ENCODE results near the gene DNAJC15.

The DNAJC15 gene

DNA sequence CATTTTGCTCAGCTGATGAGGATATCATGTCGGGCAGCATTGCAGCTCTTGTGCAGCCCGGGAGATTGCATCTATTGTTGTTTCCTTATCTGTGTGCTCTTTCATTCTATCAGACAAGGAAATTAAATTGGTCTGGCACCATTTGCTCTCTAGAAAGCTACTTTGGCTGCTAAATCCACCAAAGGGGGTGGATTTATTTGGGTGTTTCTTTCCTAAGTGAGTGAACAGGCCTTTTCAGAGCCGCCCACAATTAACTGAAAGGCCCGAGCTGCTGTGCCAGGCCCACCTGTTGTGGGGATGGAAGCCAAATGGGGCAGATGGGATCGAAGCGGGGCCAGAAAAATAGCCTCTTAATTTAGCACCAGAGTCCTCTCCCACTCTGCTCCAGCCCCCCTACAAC lies 99.4 kb downstream of the DNAJC15 start:
- DNase-seq (ENCODE audit: extremely low read depth in 1 of 2, low read depth in 1 of 2), result no peak

DNA sequence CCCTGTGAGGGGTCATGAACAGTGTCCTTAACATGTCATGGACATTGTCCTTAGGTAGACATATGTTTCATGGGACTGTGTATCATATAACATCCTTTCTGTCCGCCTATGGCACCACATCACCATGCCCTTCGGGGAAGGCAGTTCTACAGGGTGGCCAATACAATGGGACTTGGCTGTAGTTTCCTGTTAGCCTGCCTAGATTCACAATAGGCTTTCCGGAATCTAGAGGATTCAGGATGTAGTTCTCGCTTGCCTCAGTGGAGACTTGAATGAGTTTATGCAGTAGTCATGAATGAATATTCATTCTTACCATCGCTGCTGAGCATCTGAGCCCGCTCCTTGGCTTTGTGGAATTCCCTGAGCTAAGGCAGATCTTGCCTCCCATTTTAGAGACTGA lies 100.5 kb downstream of the DNAJC15 start:
- DNase-seq (ENCODE audit: extremely low read depth in 1 of 2, low read depth in 1 of 2), result no peak

DNA sequence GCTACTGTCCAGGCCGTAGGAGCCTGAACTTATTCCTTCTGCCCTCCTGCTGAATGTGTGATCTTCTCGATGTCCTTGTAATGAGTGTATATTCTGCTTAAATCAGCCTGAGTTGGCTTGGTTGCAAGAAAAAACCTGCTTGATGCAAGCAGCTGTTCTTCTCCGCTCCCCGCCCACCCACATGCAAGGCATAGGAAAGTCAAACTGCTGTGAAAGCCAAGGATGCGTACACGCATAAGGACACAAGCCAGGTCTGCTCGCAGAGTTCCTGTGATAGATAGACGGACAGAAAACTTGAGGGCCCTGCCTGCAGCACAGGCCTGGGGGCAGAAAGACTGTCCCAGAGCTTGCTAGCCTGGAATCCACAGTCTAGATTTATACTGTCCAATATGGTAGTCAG lies 101.1 kb downstream of the DNAJC15 start:
- no peak for DNase-seq (ENCODE audit: extremely low read depth in 1 of 2, low read depth in 1 of 2)

DNA sequence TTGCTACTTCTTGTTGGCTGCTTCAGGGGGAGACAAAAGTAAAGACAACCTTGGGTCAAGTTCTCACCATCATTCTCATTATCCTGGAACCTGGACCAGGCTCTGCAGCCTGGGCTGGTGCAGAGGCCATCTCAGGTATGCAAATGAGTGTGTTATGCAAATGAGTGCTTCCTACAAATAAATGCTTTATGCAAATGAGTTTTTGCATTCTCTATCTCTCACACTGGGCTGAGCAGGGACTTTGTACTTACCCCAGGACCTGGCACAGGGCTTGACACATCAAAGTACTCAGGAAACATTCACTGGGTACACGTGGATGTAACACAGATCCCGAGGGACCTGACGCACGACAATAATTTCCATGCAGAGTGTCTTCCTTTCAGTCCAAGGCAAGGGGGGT lies 103.0 kb downstream of the DNAJC15 start:
- no peak for DNase-seq (ENCODE audit: extremely low read depth in 1 of 2, low read depth in 1 of 2)

- DNase-seq (ENCODE audit: extremely low read depth in 1 of 2, low read depth in 1 of 2), result no peak
Measured at GRCh38 chr13:43127103-43127798, 103.9 kb downstream of the DNAJC15 start.

- DNase-seq (ENCODE audit: extremely low read depth in 1 of 2, low read depth in 1 of 2), result no peak
Measured at GRCh38 chr13:43127827-43128226, 104.4 kb downstream of the DNAJC15 start.

DNA sequence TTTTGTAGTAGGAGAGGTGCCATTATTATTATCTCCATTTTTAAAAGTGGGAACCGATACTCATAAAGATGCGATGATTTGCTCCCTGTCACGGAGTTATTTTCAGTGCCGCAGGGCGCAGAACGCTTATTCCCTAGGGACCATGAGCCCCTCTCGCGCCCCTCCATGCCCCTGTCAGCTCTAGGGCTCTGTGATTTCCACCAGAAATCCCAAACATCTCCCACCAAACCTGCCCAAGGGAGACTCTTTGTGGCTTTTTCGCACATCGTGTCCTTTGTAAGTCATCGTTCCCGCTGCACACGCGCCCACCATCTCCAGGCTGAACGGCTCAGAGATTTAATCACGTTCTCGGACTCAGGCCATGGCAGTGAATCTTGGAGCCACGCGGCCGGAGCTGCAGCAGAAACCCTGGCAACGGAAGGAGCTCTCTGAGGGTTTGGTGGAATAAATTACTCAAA lies 105.1 kb downstream of the DNAJC15 start:
- no peak for DNase-seq (ENCODE audit: extremely low read depth in 1 of 2, low read depth in 1 of 2)

DNA sequence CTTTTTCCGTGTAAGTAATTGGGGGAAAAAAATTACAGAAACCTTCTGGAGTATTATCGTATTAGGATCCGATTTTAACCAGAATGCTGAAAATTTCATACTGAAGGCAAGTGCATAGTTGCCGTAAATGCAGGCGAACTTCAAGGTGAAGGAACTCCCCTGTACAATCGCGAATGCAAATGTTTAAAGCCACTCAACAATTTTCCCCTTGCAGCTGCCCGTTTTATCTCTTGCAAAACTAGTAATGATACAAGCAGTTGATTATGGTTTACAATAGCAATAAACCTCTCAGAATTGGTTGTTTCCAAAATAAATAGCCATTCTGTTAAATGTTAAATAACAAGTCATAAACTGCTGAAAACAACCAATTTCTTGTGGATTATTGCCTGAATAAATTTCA lies 105.7 kb downstream of the DNAJC15 start:
- DNase-seq (ENCODE audit: extremely low read depth in 1 of 2, low read depth in 1 of 2), result no peak

DNA sequence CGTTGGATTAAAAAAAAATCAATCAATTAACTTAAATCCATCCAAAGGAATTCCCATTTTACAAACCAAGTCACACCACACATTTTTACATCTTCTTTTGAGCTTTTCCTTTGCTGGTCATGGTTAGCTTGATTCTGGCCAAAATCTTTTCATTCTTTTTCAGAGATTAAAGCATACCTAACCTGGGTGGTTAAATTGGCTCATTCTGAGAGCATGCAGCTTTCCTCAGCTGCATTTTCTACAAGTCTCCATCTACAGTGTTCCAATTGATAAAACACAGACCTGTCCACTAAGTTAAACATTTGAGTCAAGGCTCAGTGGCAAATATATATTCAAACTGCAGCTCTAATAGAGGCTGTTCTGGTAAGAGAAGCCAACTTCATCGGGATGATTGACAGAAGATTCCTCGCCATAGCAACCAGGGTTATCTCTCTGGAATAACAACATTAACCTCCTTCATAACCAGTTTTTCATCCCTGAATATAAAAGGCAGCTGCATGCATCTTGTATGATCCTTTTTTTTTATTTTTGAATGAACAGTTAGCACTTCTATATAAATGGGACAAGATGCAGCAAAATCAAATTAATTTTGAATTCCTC lies 106.2 kb downstream of the DNAJC15 start:
- no peak for DNase-seq (ENCODE audit: extremely low read depth in 1 of 2, low read depth in 1 of 2)

DNA sequence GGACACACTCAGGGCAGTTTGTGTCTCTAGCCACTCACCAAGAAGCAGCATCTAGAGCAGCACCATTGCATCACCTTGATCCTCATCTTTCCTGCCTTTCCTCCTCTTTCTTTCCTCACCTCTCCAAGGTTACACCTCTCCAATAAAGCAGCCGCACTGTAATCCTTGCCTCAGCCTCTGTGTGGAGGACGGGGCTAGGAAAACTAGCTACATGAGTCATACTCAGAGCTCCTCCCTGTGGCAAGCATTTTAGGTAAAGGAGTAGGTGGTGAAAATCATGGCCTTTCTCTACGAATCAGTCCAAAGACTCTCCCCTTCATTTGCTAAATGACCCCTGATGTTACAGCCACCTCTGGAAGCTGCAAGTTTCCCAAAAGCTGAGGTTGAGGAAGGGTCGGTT lies 108.9 kb downstream of the DNAJC15 start:
- DNase-seq (ENCODE audit: extremely low read depth in 1 of 2, low read depth in 1 of 2), result no peak

- no peak for DNase-seq (ENCODE audit: extremely low read depth in 1 of 2, low read depth in 1 of 2)
Measured at GRCh38 chr13:43132911-43133310, 109.5 kb downstream of the DNAJC15 start.

- no peak for DNase-seq (ENCODE audit: extremely low read depth in 1 of 2, low read depth in 1 of 2)
Measured at GRCh38 chr13:43133792-43134191, 110.4 kb downstream of the DNAJC15 start.

- no peak for DNase-seq (ENCODE audit: extremely low read depth in 1 of 2, low read depth in 1 of 2)
Measured at GRCh38 chr13:43134868-43135267, 111.5 kb downstream of the DNAJC15 start.

DNA sequence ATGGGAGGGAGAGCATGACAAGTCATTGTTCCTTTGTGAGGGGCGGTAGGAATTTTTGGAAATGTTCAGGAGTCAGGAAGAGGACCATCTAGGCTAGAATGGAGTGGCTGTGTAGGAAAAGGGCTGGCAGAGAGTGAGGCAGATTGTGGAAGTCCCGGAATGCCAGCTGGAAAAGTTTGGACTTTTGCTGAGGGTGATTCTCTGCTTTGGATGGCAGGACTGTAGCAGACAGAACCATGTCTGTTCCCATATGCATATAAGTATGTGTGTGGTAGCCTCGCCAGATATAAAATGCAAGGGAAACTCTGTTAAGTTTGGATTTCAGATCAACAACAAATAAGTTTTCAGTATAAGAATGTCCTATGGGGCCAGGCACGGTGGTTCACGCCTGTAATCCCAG lies 112.1 kb downstream of the DNAJC15 start:
- DNase-seq (ENCODE audit: extremely low read depth in 1 of 2, low read depth in 1 of 2), result no peak

- DNase-seq (ENCODE audit: extremely low read depth in 1 of 2, low read depth in 1 of 2), result no peak
Measured at GRCh38 chr13:43136920-43137575, 113.7 kb downstream of the DNAJC15 start.

GRCh38 chr13:43139211-43139610 lies 115.8 kb downstream of the DNAJC15 start:
- no peak for DNase-seq (ENCODE audit: extremely low read depth in 1 of 2, low read depth in 1 of 2)

- no peak for DNase-seq (ENCODE audit: extremely low read depth in 1 of 2, low read depth in 1 of 2)
Measured at GRCh38 chr13:43139921-43140320, 116.5 kb downstream of the DNAJC15 start.

- no peak for DNase-seq (ENCODE audit: extremely low read depth in 1 of 2, low read depth in 1 of 2)
Measured at GRCh38 chr13:43140985-43141384, 117.6 kb downstream of the DNAJC15 start.

- DNase-seq (ENCODE audit: extremely low read depth in 1 of 2, low read depth in 1 of 2), result no peak
Measured at GRCh38 chr13:43141685-43142084, 118.3 kb downstream of the DNAJC15 start.

DNA sequence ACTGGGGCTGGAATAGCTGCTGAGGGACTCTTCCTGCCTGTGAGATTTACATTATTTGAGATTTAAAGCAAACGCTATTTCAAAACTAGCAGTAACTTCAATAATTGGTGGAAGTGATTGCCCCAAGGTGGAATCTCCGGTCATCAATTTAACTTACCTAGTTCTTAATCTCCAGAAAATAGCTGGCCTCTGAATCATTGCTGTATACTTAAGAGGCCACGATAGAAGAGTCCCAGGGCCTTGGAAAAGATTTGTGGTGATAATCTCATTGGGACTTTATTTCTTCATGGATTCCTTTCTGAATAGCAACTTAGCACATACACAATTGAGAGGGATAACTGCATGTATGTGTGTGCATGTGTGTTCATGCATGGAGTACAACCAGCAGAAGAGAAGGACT lies 120.2 kb downstream of the DNAJC15 start:
- DNase-seq (ENCODE audit: extremely low read depth in 1 of 2, low read depth in 1 of 2), result no peak

DNA sequence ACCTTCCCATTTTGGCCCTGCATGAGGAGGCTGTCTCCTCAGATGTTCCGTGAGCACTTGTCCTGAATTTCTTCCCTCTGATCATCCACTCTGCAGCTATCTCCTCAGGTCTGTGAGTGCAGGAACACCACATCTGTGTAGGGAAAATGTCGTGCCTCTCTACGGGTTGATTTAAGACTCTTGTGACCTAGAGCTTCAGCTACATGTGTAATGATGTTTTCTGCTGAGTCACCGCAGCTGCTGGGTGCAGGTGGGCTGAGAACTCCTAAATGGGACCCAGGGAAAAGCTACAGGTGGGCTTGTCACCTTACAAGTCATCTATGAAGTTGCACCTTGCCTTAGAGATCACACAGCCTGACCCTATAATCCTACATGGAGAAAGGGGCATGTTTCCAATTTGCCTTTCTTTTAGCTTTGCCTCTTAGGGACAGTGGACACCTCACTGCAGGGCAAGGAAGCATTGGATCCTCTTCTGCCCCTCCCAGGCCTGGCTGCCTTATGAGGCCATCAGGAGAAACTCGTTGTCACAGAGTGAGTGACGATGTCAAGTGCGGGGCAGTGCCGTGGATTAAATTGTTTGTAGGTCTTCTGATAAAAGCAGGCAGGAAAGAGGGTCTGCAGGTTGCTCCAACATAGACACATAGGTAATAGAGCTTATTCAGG lies 122.3 kb downstream of the DNAJC15 start:
- DNase-seq (ENCODE audit: extremely low read depth in 1 of 2, low read depth in 1 of 2), result no peak

DNA sequence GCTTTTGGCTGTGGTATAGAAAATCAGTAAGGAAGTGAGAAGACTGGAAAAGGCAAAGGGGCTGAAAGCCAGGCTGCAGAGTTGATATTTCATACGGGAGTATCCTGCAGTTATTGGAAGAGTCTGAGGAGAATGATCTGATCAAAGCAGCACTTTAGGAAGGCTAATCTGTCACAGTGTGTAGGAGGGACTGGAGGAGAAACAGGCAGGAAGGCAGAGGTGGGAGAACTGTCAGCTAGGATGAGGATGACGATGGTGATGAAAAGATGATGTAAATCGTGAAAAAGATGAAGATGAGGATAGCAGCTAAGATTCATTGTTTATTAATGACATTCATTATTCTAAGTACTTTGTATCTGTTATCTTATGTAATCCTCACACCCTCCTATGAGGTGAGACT lies 123.0 kb downstream of the DNAJC15 start:
- no peak for DNase-seq (ENCODE audit: extremely low read depth in 1 of 2, low read depth in 1 of 2)

All from activated CD8-positive, alpha-beta memory T cell treated with anti-CD3 and anti-CD28 coated beads for 1 hour (primary cell).